GM21723 (cell line): ENCODE results near the gene IGFBP6.

Source experiments
- ATAC-seq: cut with Tn5 transposase; IDR thresholded peaks from one replicate; pipeline ENCODE4 v1.9.1; 2021; ENCODE audit warnings: mild to moderate bottlenecking, moderate library complexity; ENCODE audit not compliant: unreplicated experiment

The IGFBP6 gene

GRCh38 chr12:53097564-53098353, at the start of gene IGFBP6:
IGFBP6 (plus strand) TSS chr12:53097667; CDS start chr12:53097718, 51 bp downstream.
- ATAC-seq = peak; percentile 50

- ATAC-seq = no peak
Measured at GRCh38 chr12:53048033-53048779, 49.3 kb upstream of the IGFBP6 start.

GRCh38 chr12:53048780-53049401, 48.6 kb upstream of the IGFBP6 start:
- ATAC-seq = no peak

DNA sequence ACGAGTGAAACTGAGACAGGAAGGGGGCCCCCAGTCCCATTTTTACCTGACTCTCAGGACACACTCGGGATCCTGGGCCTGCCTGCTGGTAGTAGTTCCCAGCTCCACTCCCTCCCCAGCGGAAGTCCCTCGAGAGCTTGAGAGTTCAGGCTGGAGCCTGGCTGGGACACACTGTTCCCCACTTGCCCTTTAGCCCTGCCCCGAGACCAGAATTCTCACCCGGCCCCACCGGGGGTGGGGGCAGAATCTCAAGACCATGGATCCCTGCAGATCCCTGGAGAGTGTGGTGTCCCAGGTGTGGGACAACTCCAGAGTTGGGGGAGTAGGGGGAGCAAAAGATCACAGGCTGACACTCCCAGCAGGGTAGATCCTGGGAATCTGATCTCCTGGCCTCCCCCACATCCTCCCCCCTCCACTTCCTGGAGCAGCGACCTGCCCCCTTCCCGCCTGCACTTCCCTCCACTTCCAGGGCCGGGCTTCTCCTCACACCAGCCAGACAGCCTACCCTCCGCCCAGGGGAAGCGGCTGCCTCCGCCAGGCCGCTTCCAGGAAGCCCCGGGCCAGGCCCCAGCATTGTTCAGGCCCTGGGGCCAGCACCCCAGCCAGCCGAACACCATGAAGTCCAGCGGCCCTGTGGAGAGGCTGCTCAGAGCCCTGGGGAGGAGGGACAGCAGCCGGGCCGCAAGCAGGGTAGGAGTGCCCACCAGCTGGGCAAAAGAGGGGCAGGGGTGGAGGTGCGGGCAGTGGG, 47.7 kb upstream of the IGFBP6 start, which contains the start of gene TNS2:
Gene TNS2, plus strand, starts transcription at position 495 of the 748 bp plus-strand sequence. Its CDS starts 121 bp downstream, at position 616.
- ATAC-seq = no peak

DNA sequence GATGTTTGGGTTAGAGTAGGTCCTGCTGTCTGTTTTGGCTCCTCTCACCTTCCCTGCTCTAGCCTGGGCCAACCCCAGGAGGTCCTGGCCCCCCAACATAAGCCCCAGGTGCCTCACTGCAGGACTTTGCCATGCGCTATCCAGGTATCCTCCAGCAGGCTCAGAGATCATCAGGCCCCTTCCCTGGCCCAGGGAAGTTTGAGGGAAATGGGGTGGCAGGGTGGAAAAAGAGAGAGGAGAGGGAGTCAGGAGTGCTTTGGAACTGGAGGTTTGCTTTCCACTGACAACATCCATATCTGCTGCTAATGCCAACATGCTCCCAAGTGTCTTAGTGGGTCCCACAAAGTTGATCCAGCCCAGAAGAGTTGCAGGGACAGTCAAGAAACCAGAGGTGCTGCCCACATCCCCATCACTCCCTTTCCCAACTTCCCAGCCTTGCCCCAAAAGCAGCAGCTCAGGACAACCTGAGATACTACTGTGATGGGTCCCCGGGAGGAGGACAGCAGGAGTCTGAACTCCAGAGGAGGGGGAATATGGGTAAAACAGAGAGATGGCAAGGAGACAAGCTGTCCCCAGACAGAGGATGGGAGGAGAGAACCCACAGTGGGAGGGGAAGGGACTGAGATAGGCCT, 46.9 kb upstream of the IGFBP6 start:
- no peak for ATAC-seq

DNA sequence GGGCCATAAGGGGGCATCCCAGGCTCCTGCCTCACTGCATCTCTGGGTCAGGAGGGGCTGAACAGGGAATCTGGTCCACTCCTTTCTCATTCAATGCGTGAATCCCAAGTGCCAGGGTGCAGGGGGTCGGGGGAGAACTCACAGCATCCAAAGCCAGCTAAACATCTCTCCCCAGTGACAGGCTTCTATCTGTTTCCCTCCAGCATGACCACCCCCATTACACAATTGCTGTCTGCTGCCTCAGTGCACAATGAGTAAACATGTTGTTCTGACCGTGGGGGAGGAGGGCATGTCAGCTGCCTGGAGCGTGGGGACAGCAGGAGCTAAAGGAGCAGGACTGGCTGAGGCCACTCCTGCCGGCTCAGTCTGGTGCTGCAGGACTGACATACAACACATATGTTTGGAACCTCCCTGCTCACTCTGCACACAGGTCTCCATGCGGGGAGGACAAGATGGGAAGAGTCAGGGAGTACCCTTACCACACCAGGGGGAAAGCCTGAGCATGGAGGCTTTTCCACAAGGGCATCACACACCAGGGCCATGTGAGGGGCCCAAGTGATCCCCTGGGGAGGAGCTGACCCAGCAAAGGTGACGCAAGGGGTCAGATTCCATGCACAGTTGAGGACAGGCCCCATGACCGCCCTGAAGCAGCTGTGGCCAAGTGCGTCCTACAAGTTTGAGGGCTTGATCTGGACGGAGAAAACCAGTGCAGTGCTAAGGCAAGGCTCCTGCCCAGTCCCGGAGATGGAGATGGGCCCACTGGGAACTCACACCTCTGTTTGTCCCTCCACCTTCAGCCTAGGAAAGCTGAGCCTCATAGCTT, 46.2 kb upstream of the IGFBP6 start:
- no peak for ATAC-seq

GRCh38 chr12:53051881-53052412, 45.5 kb upstream of the IGFBP6 start:
- no peak for ATAC-seq

DNA sequence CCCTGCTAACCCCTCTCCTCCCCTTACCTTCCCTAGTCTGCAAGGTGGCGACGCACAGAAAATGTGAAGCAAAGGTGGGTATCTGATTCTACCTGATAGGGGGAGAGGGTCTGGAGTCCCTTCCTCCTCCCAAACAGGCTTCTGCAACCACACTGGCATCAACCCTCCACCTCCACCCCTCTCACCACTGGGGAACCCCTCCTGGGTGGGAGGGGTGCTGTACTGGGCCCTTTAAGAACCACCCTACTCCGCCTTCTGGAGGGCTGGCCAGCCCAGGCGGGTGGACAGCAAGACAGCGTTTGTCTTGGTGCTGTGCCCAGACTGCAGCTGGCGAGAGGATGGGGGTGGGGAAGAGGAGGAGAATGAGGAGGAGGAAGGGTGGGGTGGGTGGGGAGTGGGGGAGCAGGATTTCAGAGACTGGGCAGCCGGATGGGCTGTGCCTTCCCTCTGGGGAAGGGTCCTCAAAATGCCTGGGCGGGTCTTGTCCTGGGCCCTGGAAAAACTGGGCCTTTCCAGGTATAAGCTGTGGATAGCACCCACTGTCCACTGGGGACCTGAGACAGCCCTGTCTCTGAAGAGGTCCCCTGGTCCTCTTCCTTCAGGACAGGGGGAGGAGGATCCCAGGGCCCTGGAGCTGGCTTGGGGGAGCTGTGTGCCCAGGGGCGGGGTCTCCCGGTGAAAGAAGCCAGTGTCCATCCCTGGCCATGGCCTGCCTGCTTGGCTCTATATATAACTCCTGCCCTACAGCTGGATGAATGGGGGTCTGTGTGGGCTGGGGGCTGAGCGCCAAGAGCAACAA, 44.8 kb upstream of the IGFBP6 start:
- ATAC-seq = no peak

- ATAC-seq = no peak
Measured at GRCh38 chr12:53053218-53054111, 44.0 kb upstream of the IGFBP6 start.

DNA sequence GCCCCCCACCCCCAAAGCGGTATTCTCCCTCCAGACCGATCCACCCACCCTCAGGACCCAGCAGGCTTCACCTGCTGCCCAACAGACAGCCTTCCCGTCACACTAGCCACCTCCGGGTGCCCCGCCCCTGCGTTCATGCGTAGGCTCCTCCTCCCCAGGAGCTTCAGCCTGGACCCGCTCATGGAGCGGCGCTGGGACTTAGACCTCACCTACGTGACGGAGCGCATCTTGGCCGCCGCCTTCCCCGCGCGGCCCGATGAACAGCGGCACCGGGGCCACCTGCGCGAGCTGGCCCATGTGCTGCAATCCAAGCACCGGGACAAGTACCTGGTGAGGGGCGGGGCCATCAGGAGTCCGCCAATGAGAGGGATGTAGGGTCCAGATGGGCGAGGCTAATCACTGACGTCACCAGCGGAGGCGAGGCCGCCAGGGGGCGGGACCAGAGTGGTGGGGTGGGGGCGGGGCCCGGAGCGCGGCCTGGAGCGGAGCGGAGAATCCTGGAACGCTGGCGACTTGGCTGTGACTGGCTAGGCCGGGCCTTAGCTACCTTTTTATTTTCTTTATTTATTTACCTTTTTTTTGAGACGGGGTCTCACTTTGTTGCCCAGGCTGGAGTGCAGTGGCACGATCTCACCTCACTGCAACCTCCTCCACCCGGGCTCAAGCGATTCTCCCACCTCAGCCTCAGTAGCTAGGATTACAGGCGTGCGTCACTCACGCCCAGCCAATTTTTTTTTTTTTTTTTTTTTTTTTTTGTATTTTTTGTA, 43.2 kb upstream of the IGFBP6 start:
- ATAC-seq = peak; percentile 88

DNA sequence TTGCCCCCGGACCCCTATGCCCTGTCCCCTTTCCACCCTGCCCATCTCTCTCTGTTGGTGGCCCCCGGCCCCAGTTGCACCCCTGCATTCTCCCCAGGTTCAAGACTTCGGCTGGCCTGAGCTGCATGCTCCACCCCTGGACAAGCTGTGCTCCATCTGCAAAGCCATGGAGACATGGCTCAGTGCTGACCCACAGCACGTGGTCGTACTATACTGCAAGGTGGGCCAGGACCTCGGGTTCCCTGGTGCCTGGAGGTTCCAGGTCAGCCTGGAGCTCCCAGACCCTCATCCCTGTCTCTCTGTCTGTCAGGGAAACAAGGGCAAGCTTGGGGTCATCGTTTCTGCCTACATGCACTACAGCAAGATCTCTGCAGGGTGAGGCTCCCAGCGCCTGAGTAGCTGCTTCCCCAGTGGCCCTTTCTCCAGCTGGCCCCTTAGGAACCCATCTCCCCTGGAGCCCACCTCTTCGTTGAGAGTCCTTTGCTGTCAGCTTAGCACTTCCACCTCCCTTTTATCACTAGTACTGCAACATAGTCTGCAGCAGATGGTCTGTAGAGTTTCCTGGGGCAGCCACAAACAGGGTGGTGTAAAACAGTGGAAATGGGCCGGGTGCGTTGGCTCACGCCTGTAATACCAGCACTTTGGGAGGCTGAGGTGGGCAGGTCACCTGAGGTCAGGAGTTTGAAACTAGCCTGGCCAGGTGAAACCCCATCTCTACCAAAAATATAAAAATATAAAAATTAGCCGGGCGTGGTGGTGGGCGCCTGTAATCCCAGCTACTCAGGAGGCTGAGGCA, 41.8 kb upstream of the IGFBP6 start:
- no peak for ATAC-seq

- ATAC-seq = no peak
Measured at GRCh38 chr12:53056296-53056695, 41.2 kb upstream of the IGFBP6 start.

DNA sequence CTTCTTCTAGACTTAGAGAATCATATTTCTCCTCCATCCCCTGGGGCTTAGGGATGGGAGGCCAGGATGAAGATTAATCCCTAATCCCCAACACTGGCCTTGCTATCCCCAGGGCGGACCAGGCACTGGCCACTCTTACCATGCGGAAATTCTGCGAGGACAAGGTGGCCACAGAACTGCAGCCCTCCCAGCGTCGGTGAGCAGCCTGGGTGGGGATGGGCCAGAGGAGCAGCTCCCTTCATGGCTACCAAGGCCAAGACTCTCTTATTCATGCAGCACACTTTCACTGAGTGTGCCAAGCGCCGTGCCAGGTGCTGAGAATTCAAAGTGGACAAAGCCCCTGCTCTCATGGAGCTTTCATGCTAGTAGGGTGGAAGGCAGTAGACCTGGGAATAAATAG, 40.6 kb upstream of the IGFBP6 start:
- no peak for ATAC-seq

DNA sequence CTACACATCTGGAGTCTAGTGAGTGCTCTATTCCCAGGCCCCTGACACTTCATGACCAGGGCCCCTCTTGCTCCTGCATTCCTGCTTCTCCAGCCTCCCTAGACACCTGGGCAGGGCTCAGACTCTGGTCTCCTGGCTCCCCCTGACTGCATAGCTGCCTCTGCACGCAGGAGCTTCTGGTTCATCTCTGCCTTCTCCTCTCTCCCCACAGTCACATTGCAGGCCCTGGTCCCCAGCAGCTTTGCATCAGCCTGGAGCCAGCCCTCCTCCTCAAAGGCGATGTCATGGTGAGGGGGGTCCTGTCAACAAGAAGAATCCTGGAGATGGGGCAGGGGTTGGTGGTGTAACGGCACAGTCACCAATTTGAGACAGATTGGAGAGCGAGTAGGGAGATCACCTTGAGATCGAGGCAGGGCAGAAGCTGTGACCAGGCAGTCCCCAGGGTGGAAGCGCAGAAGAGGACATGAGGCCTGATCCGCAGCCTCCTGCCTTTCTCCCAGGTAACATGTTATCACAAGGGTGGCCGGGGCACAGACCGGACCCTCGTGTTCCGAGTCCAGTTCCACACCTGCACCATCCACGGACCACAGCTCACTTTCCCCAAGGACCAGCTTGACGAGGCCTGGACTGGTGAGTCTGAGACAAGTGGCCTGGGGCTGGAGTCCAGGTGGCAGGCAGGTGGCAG, 39.5 kb upstream of the IGFBP6 start:
- ATAC-seq = no peak

GRCh38 chr12:53058674-53059433, 38.6 kb upstream of the IGFBP6 start:
- ATAC-seq = no peak
